Measurements from ENCODE around the gene LPIN1. TPM values are rescaled to one million over a fixed set of nuclear protein-coding genes. Genes with fewer than 3 reads are reported as not detected.

Gene LPIN1
- total and polyA plus RNA-seq, 2 of the 13 experiments (the other 11 are each of a cell fraction or from before 2014, with no cell fraction given), result 9.7 to 19.4 TPM

GRCh38 chr2:11786191-11786590, 39.8 kb downstream of the LPIN1 start:
- Histone ChIP-seq H3K27me3 (ENCODE audit: control insufficient read depth in 1 of 2, insufficient read depth in 2 of 2, low read length in 2 of 2) (no peaks in the 10 kb centered on the region), H4K20me1 (ENCODE audit: insufficient read depth, low read length) (no peaks in the 10 kb centered on the region), H3K27ac (ENCODE audit: extremely low read length, insufficient read depth, low read length) (no peak overlapping the region), H3K4me3 (replicated peaks in 1 of 3; ENCODE audit: insufficient read depth in 1 of 3, low read depth in 2 of 3, low read length in 3 of 3) (no peak overlapping the region), H3K9me3 (ENCODE audit: low read length) (no peaks in the 10 kb centered on the region), H3K79me2 (ENCODE audit: insufficient read depth, low read length) (no peaks in the 10 kb centered on the region), H3K36me3 (replicated peaks in 1 of 2; ENCODE audit: control insufficient read depth in 1 of 2, insufficient read depth in 2 of 2, low read length in 2 of 2) (peaks cover 10 to 67% of the 10 kb centered on the region in 2 experiments; a peak in 4 of 5 replicates), H3K9ac (ENCODE audit: insufficient read depth, low read depth, low read length) (no peak overlapping the region), H3K4me2 (ENCODE audit: low read depth, low read length) (no peak overlapping the region), H2AFZ (ENCODE audit: low read length) (no peak overlapping the region), H3K4me1 (ENCODE audit: insufficient read depth, low read length) (no peaks in the 10 kb centered on the region)
- FAIRE-seq (no peak), ATAC-seq (no peak), DNase-seq (ENCODE audit: low spot score) (no peak)
- in situ Hi-C loops (cut with HindIII; ENCODE audit: extremely low pct_ligation_motif_present, low pct_unique_long_range_greater_than_20kb) (no loop called here), intact Hi-C loops (cut with micrococcal nuclease; ENCODE audit: unreplicated experiment) (no loop called here)
- no TSS peak for BruUV-seq (replicated peaks)
- CTCF ChIA-PET (ENCODE audit: low intra/inter-chr PET ratio, low total read pairs), result no interaction called here
- 97% methylated on average over 9 of the region's 9 CpGs for WGBS (ENCODE audit: low lambda C conversion rate)
- POLR2A ChIA-PET, result no interaction called here
- TF ChIP-seq ATF6 (CRISPR knock-in tag; conservative IDR thresholded peaks at IDR 0.05) (no peak), ATF1 (CRISPR knock-in tag; IDR thresholded peaks at IDR 0.05) (no peak), ZNF775 (CRISPR knock-in tag; IDR thresholded peaks at IDR 0.05; ENCODE audit: borderline replicate concordance) (no peak), ZNF83 (CRISPR knock-in tag; IDR thresholded peaks at IDR 0.05; ENCODE audit: borderline replicate concordance) (no peak), SMARCC2 (IDR thresholded peaks at IDR 0.05) (no peak), TGIF2 (CRISPR knock-in tag; IDR thresholded peaks at IDR 0.05) (no peak), SPEN (CRISPR knock-in tag; IDR thresholded peaks at IDR 0.05; ENCODE audit: low read depth) (no peak), ZNF318 (CRISPR knock-in tag; IDR thresholded peaks at IDR 0.05) (no peak), PPARG (CRISPR knock-in tag; conservative IDR thresholded peaks at IDR 0.05) (no peak), LRRFIP1 (CRISPR knock-in tag; conservative IDR thresholded peaks at IDR 0.05) (no peak), ZNF101 (CRISPR knock-in tag; IDR thresholded peaks at IDR 0.05; ENCODE audit: borderline replicate concordance, low read depth) (no peak)
